ENCODE results near the gene RAP1B.

Gene RAP1B

DNA sequence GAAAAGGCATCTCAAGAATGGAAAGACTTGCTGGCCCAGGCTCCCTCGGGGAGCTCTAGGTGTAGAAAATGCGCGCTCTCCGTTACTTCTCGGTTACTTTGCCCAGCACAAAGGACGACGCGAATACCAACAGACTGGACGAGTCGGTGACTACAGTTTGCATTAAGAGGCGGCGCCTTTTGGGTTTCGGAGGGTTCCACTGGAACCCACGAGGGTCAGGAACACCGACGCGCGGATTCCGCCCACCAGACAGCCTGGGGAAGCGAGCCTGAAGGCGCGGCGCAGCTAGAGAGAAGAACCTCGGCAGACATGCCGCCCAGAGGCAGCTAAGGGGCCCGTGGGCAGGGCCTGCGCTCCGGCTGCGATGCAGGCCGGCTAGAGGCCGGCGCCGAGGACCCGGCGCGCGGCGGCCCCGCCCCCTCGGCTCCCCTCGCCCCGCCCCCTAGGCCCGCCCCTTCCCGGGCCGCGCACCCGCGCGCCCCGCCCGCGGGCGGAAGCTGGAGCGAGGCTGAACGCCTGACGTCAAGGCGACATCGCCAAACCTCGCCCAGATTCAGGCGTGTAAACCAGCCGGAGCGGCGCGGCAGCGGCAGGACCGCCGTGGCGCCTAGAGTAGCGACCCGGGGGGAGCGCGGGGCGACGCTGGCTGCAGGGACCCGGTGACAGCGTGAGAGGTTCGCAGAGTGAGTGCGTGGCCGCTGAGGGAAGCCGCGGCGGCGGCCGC lies at the start of gene RAP1B:
Gene RAP1B, plus strand, starts transcription at position 530 of the 724 bp plus-strand sequence. CDS start 37,826 bp downstream, outside the sequence.
- peak; percentile 75 to 88 for DNase-seq

DNA sequence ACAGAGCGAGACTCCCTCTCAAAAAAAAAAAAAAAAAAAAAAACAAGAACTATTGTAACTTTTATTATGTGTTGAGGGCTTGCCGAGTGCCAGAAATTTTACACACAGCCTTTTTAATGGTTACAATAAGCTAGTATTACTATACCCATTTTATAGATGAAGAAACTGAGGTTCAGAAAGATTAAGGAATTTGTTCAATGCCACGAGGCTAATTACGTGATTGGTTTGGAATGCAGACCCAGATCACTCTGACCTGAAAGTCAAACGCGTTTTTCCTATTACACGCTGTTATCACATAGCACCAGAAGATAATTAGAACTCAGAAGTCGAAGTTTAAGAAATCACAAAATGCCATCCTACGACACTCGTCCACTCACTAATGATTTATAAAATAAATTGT lies 48.9 kb upstream of the RAP1B start:
- DNase-seq = no peak

DNA sequence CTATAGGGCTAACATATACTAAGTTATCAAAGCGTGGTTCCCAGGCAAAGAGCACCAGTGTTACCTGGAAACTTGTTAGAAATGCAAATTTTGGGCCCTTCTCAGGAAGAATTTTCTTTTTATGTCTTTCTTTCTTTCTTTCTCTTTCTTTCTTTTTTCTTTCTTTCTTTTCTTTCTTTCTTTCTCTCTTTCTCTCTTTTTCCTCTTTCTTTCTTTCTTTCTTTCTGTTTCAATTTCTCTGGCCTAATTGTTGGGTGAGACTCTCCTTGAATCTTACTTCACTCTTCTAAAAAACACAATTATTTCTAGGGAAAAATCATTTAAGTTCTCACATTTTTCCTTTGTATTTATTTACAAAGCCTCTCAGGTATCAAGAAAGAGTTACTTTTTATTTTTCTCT lies 46.5 kb upstream of the RAP1B start:
- no peak for DNase-seq

DNA sequence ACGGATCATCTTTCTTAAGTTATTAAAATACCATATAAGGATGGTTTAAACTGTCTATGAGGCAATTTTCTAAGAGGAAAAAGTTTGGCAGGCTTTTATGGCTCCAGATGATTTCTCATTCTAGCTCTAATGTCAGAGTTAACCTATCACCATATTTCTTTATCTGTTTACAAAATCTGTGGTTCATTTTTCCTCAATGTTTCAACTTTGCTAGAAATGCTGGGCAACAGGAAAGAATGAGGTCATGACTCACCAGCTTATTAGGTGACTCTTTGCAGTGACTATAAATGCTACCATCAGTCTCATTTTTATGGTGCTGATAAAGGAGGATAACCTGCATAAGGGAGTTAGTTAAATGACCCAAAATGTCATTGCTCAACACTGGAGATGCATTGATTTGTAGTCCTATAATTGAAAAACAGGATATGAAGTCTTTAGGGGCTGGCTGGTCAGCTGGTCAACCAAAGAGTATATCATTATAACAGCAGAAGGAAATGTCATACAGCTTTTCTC lies 45.3 kb upstream of the RAP1B start:
- no peak for DNase-seq

DNA sequence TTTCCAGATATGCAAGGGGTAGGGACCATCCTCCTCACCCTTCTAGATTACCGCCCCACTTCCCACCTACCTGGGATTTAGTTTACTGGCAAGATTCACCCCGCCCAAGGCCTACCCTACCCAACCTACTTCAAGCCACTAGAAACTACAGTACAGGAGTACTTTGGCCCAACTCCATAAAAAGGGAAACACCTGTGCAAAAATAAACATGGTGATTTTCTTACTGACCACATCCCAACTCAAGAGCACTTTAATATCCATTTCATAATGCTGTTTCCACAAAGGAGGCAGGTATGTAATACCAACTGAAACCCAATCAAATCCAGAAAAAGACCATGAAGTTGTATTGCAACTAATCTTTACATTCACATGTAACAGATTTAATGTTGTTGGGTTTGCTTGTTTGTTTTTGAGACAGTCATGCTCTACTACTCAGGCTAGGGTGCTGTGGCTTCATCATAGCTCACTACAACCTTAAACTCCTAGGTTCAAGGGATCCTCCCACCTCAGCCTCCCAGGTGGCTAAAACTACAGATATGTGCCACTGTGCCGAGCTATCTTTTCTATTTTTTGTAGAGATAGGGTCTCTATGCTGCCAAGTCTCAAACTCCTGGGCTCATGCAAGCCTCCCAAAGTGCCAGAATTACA lies 41.7 kb upstream of the RAP1B start:
- no peak for DNase-seq

DNA sequence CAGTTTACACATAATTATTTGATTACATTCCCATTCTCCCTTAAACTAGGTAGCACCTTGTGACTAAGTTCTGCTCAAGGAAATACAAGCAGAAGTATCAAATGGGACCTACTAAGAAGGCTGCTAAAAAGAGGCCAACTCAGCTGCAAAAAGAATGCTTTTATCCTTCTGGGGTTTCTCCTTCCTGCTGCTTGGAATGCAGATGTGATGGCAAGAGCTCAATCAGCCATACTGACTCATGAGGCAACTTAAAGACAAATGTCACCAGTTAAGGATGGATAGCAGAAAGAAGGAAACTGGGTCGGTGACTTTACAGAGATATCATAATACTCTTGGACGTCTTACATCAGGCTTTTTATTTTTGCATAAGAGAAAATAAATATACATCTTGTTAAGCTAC lies 38.0 kb upstream of the RAP1B start:
- DNase-seq = no peak

DNA sequence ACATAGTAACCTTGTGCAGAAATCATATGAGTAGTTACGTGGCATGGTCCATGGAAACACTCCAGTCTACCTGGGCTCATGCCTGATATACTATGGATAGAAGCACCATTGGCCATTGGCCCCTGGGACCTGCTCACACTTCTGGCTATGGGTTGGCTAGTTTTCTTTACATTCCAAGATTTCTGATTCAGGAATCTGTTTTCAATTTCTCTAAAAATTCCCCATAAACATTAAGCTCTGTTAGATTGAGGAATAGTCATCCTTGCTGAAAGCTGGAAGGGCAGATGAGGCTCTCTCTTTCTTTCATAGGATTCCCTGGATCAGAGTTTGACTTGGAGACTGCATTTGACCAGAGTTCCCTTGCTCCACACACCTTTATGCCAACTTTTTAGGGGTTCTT lies 37.3 kb upstream of the RAP1B start:
- DNase-seq = no peak

DNA sequence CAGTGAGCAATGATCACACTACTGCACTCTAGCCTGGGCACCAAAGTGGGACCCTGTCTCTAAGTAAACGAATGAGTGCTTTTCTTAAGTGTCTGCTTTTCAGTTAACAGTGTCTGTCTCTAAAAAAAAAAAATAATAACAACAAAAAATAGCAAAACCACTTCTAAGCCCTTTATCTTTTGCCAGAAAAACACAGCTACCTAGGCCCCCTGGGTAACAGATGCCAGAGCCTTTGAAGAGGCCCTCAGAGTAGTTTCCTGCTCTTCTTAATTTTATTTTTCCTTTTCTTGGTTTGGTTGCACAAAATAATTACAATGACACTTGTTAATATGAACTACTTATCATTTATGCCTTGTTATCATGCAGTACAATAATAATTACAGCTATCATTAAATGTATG lies 32.8 kb upstream of the RAP1B start:
- no peak for DNase-seq

DNA sequence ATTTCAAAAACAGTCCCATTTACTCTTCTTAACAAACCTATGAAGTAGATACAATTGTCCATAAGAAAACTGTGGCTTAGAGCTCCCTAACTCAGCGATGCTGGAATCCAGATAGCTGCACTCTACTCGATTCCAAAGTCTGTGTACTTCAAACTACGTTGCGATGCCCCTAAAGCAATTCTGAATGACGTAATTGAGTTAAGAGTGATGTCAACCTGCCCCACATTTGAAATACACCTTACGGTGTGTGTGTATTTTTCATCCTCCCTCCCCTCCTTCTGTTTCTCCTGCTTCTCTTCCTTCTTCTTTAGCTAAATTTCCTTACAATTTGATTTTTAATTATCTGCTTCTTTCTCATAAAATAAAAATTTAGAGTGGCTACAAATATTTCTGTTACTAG lies 31.9 kb upstream of the RAP1B start:
- no peak for DNase-seq

DNA sequence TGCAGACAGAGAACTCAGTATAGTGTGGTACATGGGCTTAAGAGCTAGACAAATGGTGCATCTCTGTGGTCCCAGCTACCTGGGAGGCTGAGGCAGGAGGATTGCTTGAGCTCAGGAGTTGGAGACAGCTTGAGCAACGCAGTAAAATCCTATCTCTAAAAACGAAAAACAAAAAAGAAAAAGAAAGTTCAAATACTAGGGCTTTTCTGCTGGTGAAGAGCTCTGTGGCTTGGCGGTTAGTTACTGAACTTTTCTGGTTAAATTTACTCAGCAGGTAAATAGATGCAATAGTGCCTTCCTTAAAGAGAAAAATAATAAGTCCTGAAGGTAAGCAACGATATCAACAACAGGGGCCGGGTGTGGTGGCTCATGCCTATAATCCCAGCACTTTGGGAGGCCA lies 31.4 kb upstream of the RAP1B start:
- DNase-seq = no peak

DNA sequence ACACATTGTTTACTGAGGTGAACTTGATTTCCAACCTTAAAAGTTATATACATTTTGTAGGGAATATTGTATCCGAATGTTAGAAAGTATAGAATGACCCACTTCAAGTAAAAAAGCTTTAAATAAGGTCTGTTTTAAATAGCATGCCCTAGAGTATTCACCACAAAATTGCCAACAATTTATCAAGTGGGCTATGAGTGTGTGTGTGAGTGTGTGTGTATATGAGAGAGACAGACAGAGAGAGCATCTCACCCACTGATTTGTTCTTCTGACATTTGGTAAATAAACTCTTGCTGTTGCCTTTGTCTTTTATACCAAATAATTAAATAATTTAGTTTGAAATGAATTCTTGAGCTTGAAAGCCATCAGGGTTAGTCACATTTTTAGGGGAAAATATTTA lies 29.8 kb upstream of the RAP1B start:
- DNase-seq = no peak

DNA sequence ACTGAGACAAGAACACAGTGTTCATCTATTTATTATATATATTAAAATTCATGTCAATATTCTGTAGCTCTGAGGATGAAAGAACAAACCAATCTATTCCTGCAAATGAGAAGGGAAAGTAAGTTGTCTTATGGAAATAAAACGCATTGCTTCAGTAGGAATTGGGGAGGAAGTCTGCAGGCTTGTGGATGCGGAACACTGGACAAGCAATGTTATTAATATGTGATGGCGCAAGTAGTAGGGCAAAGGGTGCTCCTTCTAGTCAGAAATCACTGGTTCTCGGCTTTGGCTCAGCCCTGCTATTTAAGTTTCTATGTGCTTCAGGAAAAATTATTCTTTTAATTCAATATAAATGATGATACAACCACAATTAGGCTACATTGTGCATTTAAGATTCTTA lies 28.8 kb upstream of the RAP1B start:
- no peak for DNase-seq

DNA sequence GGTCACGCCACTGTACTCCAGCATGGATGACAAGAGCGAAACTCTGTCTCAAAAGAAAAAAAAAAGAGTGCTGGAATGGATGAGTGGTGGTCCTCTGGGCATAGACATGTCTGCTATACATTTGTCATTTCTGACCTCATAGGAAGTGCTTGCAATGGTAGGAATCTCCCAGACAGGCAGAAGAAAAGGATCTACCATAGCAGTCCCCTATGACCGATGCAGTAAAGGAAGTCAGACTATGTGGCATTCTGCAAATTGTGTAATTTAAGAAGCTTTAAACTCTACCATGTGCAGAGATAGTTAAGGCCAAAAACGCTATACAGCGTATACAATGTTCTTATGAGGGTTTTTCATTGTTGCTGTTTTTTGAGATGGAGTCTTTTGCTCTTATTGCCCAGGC lies 24.7 kb upstream of the RAP1B start:
- DNase-seq = no peak

DNA sequence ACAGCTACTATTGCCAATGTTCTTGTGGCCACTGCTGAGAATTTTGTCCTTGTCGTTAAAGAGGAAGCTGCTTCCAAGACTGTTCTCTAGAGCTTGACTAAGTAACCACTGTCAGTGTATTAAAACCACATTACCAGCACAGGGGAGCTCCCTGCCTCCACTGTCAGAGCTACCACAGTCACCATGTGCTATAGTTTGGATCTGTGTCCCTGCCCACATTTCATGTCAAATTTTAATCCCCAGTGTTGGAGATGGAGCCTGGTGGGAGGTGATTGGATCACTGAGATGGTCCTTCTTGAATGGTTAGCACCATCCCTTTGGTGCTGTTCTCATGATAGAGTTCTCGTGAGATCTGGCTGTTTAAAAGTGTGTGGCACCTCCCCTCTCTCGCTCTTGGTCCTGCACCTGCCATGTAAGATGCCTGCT lies 23.2 kb upstream of the RAP1B start:
- no peak for DNase-seq

DNA sequence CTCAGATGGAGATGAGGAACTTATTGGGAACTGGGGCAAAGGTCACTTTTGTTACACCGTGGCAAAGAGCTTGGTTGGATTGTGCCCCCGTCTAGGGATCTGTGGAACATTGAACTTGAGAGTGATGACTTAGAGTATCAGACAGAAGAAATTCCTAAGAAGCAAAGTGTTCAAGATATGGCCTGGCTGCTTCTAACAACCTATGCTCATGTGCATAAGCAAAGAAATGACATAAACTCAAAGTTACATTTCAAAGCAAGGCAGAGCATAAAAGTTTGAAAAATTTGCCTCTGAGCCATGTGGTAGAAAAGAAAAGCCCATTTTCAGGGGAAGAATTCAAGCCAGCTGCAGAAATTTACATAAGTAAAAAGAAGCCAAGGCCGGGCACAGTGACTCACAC lies 21.5 kb upstream of the RAP1B start:
- DNase-seq = no peak

DNA sequence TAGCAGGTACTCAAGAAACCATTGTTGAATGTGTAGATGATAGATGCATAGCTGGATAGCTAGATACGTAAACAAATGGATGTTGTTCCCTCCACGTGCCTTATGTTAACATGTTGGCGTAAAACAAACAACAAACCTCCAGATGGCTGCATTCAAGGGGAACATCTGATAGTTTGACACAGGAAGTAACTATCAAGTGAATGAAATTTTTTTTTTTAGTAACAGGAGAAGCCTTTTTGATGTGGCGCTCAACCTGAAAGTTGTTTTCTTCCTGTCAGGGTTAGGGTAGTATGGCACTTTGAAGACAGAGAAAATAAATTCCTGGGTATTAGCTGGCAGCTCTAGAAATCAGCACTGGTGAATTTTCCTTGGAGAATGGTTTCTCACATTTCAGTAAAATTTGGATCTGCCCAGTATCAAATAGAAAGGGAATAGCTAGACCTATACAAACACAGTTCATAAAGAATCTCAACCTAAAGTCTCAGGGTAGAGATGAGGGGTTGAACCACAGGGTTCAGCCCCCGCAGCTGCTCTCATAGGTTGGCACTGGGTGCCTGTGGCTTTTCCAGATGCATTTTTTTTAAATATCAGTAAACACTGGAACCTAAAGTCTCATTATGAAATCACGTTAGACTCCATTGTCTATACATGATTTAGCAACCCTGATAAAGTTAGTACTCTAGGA lies 18.8 kb upstream of the RAP1B start:
- DNase-seq = no peak

DNA sequence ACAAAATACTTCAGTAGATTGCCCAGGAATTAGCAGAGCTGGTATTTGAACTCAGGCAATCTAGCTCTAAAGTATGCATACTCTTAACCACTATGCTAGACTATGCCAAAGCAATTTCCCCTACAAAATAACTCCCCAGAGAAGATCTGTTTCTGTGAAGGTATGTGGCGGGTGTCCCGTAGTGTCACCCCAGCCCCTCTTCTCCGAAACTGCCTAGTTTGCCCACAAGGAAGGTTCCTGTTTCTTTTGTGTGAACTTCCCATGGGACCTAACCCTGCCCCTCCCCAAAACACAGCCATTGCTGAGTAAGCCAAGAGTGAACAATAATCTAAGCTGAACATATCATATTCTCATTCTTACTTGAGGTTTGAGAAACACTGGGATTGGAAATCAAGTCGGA lies 15.5 kb upstream of the RAP1B start:
- DNase-seq = no peak

DNA sequence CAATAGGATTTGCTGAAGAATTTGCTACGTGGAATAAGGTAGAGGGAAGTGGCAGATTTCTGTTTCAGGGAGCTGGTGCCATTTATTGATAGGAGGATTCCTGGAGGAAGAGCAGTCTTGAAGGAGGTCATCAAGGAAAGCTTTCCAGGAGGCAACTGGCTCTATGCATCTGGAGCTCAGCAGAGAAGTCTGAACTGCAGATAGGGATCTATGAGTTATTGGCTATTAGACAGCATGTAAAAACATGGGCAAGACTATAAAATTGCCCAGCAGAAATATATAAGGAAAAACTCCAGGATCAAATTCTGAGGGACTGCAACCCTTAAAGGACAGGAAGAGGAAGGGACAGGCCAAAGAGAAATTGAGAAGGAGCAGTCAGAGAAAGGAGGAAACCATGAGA lies 8.9 kb upstream of the RAP1B start:
- no peak for DNase-seq

DNA sequence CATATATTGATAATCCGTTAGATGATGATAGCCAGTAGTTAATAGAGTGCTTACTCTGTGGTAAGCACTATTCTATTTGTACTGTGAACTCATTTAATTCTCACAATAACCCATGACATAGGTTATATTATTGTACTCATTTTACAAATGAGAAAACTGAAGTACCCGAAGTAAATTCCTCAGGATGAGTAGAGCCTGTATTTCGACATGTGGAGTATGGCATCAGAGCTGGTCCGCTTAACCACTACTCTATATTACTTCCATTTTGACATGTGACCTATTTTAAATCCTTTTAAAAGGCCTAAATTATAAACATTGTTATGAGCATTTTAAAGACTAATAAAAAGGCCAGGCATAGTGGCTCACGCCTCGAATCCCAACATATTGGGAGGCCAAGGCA lies 8.0 kb upstream of the RAP1B start:
- no peak for DNase-seq

DNA sequence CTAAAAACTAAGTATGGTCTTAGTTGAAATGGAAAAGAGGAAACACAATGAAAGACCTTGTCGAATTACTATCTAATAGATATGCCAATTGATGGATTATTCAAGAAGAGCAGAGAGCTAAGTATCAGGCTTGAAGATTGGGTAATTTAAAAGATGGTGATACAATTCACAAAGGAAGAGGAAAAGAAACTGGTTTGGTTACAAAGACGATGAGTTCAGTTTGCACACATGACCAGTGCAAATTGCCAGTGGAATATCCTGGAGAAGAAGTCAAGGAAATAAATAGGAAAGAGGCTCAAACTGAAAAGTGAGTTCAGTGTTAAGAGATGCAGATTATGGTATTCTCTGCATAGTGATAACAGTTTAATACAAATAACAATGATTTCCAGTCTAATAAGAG lies 2.5 kb upstream of the RAP1B start:
- no peak for DNase-seq

DNA sequence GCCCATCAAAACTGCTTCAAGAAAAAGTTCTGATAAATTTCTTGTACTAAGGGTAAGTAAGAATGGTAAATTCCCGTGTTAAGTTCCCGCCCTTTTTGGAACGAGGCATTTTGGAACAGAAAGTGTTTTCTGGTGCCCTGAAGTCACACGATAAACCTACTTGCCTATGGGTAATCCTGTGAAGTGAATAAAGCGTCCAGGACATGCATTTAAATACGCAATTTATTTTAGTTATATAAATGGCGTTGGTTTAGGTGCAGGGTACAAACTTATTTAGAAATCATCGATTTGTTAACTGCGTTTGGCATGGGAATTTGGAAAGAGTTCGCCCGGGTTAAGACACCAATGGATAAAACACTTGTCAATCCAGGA lies 715 bp upstream of the RAP1B start:
- DNase-seq = no peak

DNA sequence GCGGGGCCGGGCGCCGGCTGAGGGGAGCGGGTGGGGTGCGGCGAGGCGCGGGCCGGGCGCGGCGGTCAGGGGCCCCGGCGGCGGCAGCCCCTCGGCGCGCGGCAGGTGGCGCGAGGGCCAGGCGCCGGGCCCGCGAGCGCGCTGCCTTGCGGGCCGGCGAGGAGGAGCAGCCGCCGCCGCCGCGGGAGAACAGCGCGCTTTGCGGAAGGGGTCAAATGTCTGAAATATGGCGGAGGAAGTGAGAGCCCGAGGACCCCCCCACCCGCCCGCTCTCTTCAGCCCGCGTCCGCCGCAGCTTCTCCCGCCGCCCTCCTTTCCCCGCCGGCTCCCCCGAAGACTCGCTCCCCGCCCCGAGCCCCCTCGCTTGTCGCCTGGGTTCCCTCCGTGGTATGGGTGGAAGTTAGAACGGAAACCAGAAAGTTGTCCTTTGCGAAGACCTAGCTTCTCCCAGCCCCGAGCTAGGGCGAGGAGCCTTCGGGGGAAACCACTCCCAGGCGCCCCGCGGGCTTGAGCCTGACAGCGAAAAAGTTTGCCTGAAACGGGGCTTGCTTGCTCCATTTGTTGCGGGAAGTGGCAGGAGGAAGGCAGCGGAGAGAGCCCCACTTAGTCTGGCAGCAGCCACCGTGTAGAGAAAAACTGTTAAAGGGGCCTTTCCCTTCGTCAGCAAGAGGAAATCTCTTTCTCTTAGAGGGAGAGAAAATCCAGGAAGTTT lies 551 bp downstream of the RAP1B start:
- no peak for DNase-seq

DNA sequence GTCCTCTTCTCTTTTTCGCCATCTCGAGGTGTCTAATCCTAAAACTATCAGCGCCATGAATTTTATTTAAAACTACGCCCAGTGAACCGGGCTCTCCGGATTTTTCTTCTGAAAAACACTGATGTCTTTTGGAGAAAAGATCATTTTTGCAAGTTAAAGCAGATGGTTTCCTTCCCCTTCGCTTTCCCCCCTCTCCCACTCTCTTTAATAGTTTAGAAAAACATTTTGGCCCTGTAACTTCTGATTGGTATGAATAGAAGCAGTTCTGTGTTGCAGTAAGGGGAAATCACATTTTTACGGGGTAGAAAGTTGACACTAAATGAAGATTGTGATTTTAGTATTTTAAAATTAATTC lies 1.1 kb downstream of the RAP1B start:
- no peak for DNase-seq

DNA sequence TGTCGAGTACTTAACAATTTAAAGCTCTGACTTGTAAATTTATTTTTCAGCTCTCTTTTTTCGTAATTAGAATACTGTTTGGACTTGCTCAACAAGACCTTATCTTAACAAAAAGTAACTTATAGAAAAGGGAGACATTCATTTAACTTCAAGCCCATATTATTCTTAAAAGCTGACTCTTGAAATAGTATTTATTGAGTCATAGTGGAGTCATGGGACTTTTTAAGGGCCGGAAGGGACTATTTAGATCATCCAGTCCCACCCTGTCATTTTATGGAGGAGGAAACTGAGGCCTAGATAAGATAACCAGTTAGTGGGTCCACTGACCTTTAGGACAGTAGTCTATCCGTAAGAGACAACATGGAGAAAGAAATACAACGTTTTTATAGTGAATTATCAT lies 1.5 kb downstream of the RAP1B start:
- DNase-seq = no peak
